Osteocyte (in vitro differentiated cells): Measurements from ENCODE around the gene ABCA3. TPM values are rescaled to one million over a fixed set of nuclear protein-coding genes. Genes with fewer than 3 reads are reported as not detected.

ENCODE experiments used
- DNase-seq: peaks from one replicate; pipeline ENCODE4 v3.0.0; 2021; ENCODE audit warnings: mixed read lengths; ENCODE audit not compliant: unreplicated experiment; ENCODE audit errors: extremely low spot score
- H3K27ac Mint-ChIP-seq: one replicate; pipeline ENCODE4 v1.8.0; 2021; ENCODE audit warnings: mild to moderate bottlenecking, mixed read lengths; ENCODE audit not compliant: unreplicated experiment
- H3K27me3 Mint-ChIP-seq: one replicate; pipeline ENCODE4 v1.8.0; 2021; ENCODE audit warnings: mixed read lengths; ENCODE audit not compliant: unreplicated experiment
- H3K36me3 Mint-ChIP-seq: one replicate; pipeline ENCODE4 v1.8.0; 2021; ENCODE audit warnings: mixed read lengths; ENCODE audit not compliant: unreplicated experiment
- H3K4me1 Mint-ChIP-seq: one replicate; pipeline ENCODE4 v1.8.0; 2021; ENCODE audit warnings: mixed read lengths; ENCODE audit not compliant: unreplicated experiment
- H3K4me3 Mint-ChIP-seq: one replicate; pipeline ENCODE4 v1.8.0; 2021; ENCODE audit warnings: mild to moderate bottlenecking, moderate library complexity, mixed read lengths; ENCODE audit not compliant: unreplicated experiment
- H3K9me3 Mint-ChIP-seq: one replicate; pipeline ENCODE4 v1.8.0; 2021; ENCODE audit warnings: mixed read lengths; ENCODE audit not compliant: unreplicated experiment
- CTCF ChIP-seq: fragments of 200-600 bp; sonication (generic); IDR thresholded peaks from 2 replicates; pipeline ENCODE4 v1.5.0; 2021; ENCODE audit warnings: antibody characterized with exemption, mild to moderate bottlenecking, moderate library complexity
- total RNA-seq: library from RNA; stranded (reverse); gene quantifications from 2 replicates; pipeline ENCODE4 v1.2.1, GENCODE V29; 2021

ABCA3 gene
- total RNA-seq, 1 donor from 2014 or later = 20.4 TPM

- Mint-ChIP-seq H3K27me3 (peaks cover 22% of the 10 kb centered on the region), H3K27ac (no peak overlapping the region), H3K9me3 (no peaks in the 10 kb centered on the region), H3K4me3 (peak overlapping the region; percentile 77), H3K4me1 (peaks cover 10% of the 10 kb centered on the region), H3K36me3 (no peaks in the 10 kb centered on the region)
- TF ChIP-seq CTCF = peak; percentile 18
- DNase-seq = peak; percentile 87
These were observed 725 bp downstream of the ABCA3 start for GRCh38 chr16:2339521-2340484.

GRCh38 chr16:2337431-2338296 lies 2.9 kb downstream of the ABCA3 start:
- no peaks in the 10 kb centered on the region for H3K36me3 Mint-ChIP-seq
- no peak overlapping the region for H3K4me3 Mint-ChIP-seq
- H3K27me3 Mint-ChIP-seq = peaks cover 5% of the 10 kb centered on the region
- H3K4me1 Mint-ChIP-seq = peaks cover 14% of the 10 kb centered on the region
- no peak overlapping the region for H3K27ac Mint-ChIP-seq
- TF ChIP-seq CTCF = no peak
- H3K9me3 Mint-ChIP-seq = no peaks in the 10 kb centered on the region
- DNase-seq = peak; percentile 69

- no peak for TF ChIP-seq CTCF
- H3K27ac Mint-ChIP-seq = no peak overlapping the region
- H3K9me3 Mint-ChIP-seq = no peaks in the 10 kb centered on the region
- no peak overlapping the region for H3K4me3 Mint-ChIP-seq
- no peaks in the 10 kb centered on the region for H3K36me3 Mint-ChIP-seq
- H3K27me3 Mint-ChIP-seq = peaks cover 15% of the 10 kb centered on the region
- DNase-seq = peak; percentile 60
- H3K4me1 Mint-ChIP-seq = peaks cover 12% of the 10 kb centered on the region
These were observed 5.1 kb downstream of the ABCA3 start for GRCh38 chr16:2335286-2335895.

- peaks cover 13% of the 10 kb centered on the region for H3K27me3 Mint-ChIP-seq
- TF ChIP-seq CTCF = no peak
- peaks cover 4% of the 10 kb centered on the region for H3K4me1 Mint-ChIP-seq
- no peaks in the 10 kb centered on the region for H3K9me3 Mint-ChIP-seq
- H3K4me3 Mint-ChIP-seq = no peak overlapping the region
- no peak overlapping the region for H3K27ac Mint-ChIP-seq
- DNase-seq = peak; percentile 65
- H3K36me3 Mint-ChIP-seq = no peaks in the 10 kb centered on the region
These were observed 6.7 kb downstream of the ABCA3 start for GRCh38 chr16:2333772-2334379.
